Measurements from ENCODE around the gene MTFP1. TPM values are rescaled to one million over a fixed set of nuclear protein-coding genes. Genes with fewer than 3 reads are reported as not detected.
A peak's percentile ranks its signal among the peaks of the same experiment; 100 is the strongest.

Gene MTFP1
- total RNA-seq, 4 donors from 2014 or later = 2.5 to 13.7 (median 3.5) TPM

GRCh38 chr22:30422481-30423300 is 2.9 kb upstream of the MTFP1 start:
- peak overlapping the region; percentile 66 for H3K4me3 ChIP-seq
- TF ChIP-seq CTCF (IDR thresholded peaks at IDR 0.05) (no peak), EP300 (IDR thresholded peaks at IDR 0.05) (no peak), POLR2AphosphoS5 (IDR thresholded peaks at IDR 0.05) (peak in 1 of 3 donors; percentile 82), POLR2A (IDR thresholded peaks at IDR 0.05) (no peak)
- no peaks in the 10 kb centered on the region for H3K9me3 ChIP-seq
- H3K36me3 ChIP-seq = peaks cover 10% of the 10 kb centered on the region
- peak; percentile 84 to 90 for DNase-seq (ENCODE audit: low spot score in 2 of 2)
- H3K4me1 ChIP-seq = peaks cover 67% of the 10 kb centered on the region
- peak overlapping the region; percentile 99 for H3K27ac ChIP-seq
- H3K27me3 ChIP-seq = no peaks in the 10 kb centered on the region
- WGBS = 56% methylated on average over 11 of the region's 18 CpGs

- peak; percentile 87 to 89 for DNase-seq (ENCODE audit: low spot score in 2 of 2)
- no peaks in the 10 kb centered on the region for H3K27me3 ChIP-seq
- peak overlapping the region; percentile 66 for H3K4me3 ChIP-seq
- 0% methylated on average over 11 of the region's 45 CpGs for WGBS
- H3K9me3 ChIP-seq = no peaks in the 10 kb centered on the region
- peak overlapping the region; percentile 99 for H3K27ac ChIP-seq
- peaks cover 3% of the 10 kb centered on the region for H3K36me3 ChIP-seq
- TF ChIP-seq POLR2A (IDR thresholded peaks at IDR 0.05) = peak; percentile 40 to 83
- no peak for TF ChIP-seq EP300 (IDR thresholded peaks at IDR 0.05)
- H3K4me1 ChIP-seq = peaks cover 67% of the 10 kb centered on the region
Observed at GRCh38 chr22:30423301-30423958, 2.1 kb upstream of the MTFP1 start.

- DNase-seq (ENCODE audit: low spot score in 2 of 2) = peak; percentile 99 to 100
- TF ChIP-seq POLR2A (IDR thresholded peaks at IDR 0.05) (peak in 1 of 2 donors; percentile 5), POLR2AphosphoS5 (IDR thresholded peaks at IDR 0.05) (peak in 2 of 3 donors; percentile 80 to 94), EP300 (IDR thresholded peaks at IDR 0.05) (no peak)
- no peaks in the 10 kb centered on the region for H3K9me3 ChIP-seq
- H3K4me1 ChIP-seq = peaks cover 67% of the 10 kb centered on the region
- H3K27me3 ChIP-seq = no peaks in the 10 kb centered on the region
- peak overlapping the region; percentile 99 for H3K27ac ChIP-seq
- H3K36me3 ChIP-seq = no peaks in the 10 kb centered on the region
- H3K4me3 ChIP-seq = peak overlapping the region; percentile 66
- 2% methylated on average over 20 of the region's 31 CpGs for WGBS
Observed at GRCh38 chr22:30423959-30424533, 1.5 kb upstream of the MTFP1 start.

- Histone ChIP-seq H3K9me3 (no peaks in the 10 kb centered on the region), H3K36me3 (no peaks in the 10 kb centered on the region), H3K27me3 (no peaks in the 10 kb centered on the region), H3K4me1 (peaks cover 67% of the 10 kb centered on the region), H3K4me3 (peak overlapping the region; percentile 66), H3K27ac (peak overlapping the region; percentile 99)
- DNase-seq (ENCODE audit: low spot score in 2 of 2) = no peak
- no peak for TF ChIP-seq EP300 (IDR thresholded peaks at IDR 0.05)
- 34% methylated on average over 20 of the region's 20 CpGs for WGBS
Observed at GRCh38 chr22:30424534-30425326, 838 bp upstream of the MTFP1 start.

- DNase-seq (ENCODE audit: low spot score in 2 of 2) = no peak
- Histone ChIP-seq H3K27ac (no peak overlapping the region), H3K36me3 (no peaks in the 10 kb centered on the region), H3K4me3 (peak overlapping the region; percentile 60), H3K4me1 (peaks cover 62% of the 10 kb centered on the region), H3K27me3 (no peaks in the 10 kb centered on the region), H3K9me3 (no peaks in the 10 kb centered on the region)
- 7% methylated on average over 9 of the region's 9 CpGs for WGBS
- TF ChIP-seq CTCF (IDR thresholded peaks at IDR 0.05) (no peak), EP300 (IDR thresholded peaks at IDR 0.05) (no peak), POLR2AphosphoS5 (IDR thresholded peaks at IDR 0.05) (no peak), POLR2A (IDR thresholded peaks at IDR 0.05) (no peak)
Observed at GRCh38 chr22:30425327-30425615, 297 bp upstream of the MTFP1 start.

All from suprapubic skin (tissue), 4 donors.